HUES48 (cell line): Measurements from ENCODE around the gene EXOSC10.
A peak's percentile ranks its signal among the peaks of the same experiment; 100 is the strongest.

Source experiments
- H3K27ac ChIP-seq: one replicate; pipeline ENCODE4 v1.7.0; 2013; ENCODE audit warnings: low read depth, low read length, inconsistent platforms
- H3K27me3 ChIP-seq: 2 replicates; pipeline ENCODE4 v1.6.1; 2013; ENCODE audit warnings: mild to moderate bottlenecking, low read length; ENCODE audit not compliant: control insufficient read depth, insufficient read depth
- H3K36me3 ChIP-seq: 2 replicates; pipeline ENCODE4 v1.6.1; 2013; ENCODE audit warnings: low read length; ENCODE audit not compliant: control insufficient read depth, insufficient read depth
- H3K4me1 ChIP-seq: 2 replicates; pipeline ENCODE4 v1.6.1; 2013; ENCODE audit warnings: mild to moderate bottlenecking, low read length; ENCODE audit not compliant: control insufficient read depth, insufficient read depth
- H3K4me3 ChIP-seq: 2 replicates; pipeline ENCODE4 v1.5.1; 2013; ENCODE audit warnings: mild to moderate bottlenecking, low read depth, low read length
- H3K9ac ChIP-seq: 2 replicates; pipeline ENCODE4 v1.6.1; 2013; ENCODE audit warnings: mild to moderate bottlenecking, low read depth, low read length, moderate library complexity
- H3K9me3 ChIP-seq: 2 replicates; pipeline ENCODE4 v1.6.1; 2013; ENCODE audit warnings: low read length; ENCODE audit not compliant: control insufficient read depth, insufficient read depth

EXOSC10 gene

GRCh38 chr1:11099310-11100148, at the start of gene EXOSC10:
EXOSC10 (minus strand) TSS chr1:11099869; CDS start chr1:11099831, 38 bp downstream.
- H3K27ac ChIP-seq: peak within 1 kb of the TSS; percentile 94
- no peaks in the 10 kb centered on the region for H3K9me3 ChIP-seq
- no peaks in the 10 kb centered on the region for H3K27me3 ChIP-seq
- H3K4me3 ChIP-seq: peak within 1 kb of the TSS; percentile 100
- peaks cover 5% of the 10 kb centered on the region for H3K4me1 ChIP-seq
- peak within 1 kb of the TSS; percentile 98 for H3K9ac ChIP-seq
- H3K36me3 ChIP-seq: peaks cover 36% of the 10 kb centered on the region

GRCh38 chr1:11147197-11147770, 47.6 kb upstream of the EXOSC10 start:
- Histone ChIP-seq H3K27ac (peak overlapping the region; percentile 48), H3K4me3 (no peak overlapping the region), H3K9ac (no peak overlapping the region), H3K4me1 (peaks cover 13% of the 10 kb centered on the region; the same call in 1 of the 2 replicates), H3K27me3 (no peaks in the 10 kb centered on the region), H3K9me3 (no peaks in the 10 kb centered on the region), H3K36me3 (peaks cover 88% of the 10 kb centered on the region)

- no peaks in the 10 kb centered on the region for H3K9me3 ChIP-seq
- no peak overlapping the region for H3K27ac ChIP-seq
- no peaks in the 10 kb centered on the region for H3K27me3 ChIP-seq
- H3K4me1 ChIP-seq: peaks cover 13% of the 10 kb centered on the region; the same call in 1 of the 2 replicates
- H3K4me3 ChIP-seq: no peak overlapping the region
- H3K9ac ChIP-seq: no peak overlapping the region
- H3K36me3 ChIP-seq: peaks cover 78% of the 10 kb centered on the region
Measured at GRCh38 chr1:11145741-11146140, 46.1 kb upstream of the EXOSC10 start.

- Histone ChIP-seq H3K27ac (no peak overlapping the region), H3K36me3 (peaks cover 77% of the 10 kb centered on the region), H3K4me1 (peaks cover 13% of the 10 kb centered on the region; the same call in 1 of the 2 replicates), H3K9me3 (no peaks in the 10 kb centered on the region), H3K9ac (no peak overlapping the region), H3K27me3 (no peaks in the 10 kb centered on the region), H3K4me3 (no peak overlapping the region)
Measured at GRCh38 chr1:11144570-11145256, 45.0 kb upstream of the EXOSC10 start.

GRCh38 chr1:11143907-11144306, 44.2 kb upstream of the EXOSC10 start:
- Histone ChIP-seq H3K27ac (no peak overlapping the region), H3K4me3 (no peak overlapping the region), H3K27me3 (no peaks in the 10 kb centered on the region), H3K9me3 (no peaks in the 10 kb centered on the region), H3K36me3 (peaks cover 77% of the 10 kb centered on the region), H3K9ac (no peak overlapping the region), H3K4me1 (peaks cover 13% of the 10 kb centered on the region; the same call in 1 of the 2 replicates)

- Histone ChIP-seq H3K27ac (no peak overlapping the region), H3K36me3 (peaks cover 79% of the 10 kb centered on the region), H3K9ac (no peak overlapping the region), H3K9me3 (no peaks in the 10 kb centered on the region), H3K27me3 (no peaks in the 10 kb centered on the region), H3K4me3 (no peak overlapping the region), H3K4me1 (peaks cover 13% of the 10 kb centered on the region; the same call in 1 of the 2 replicates)
Measured at GRCh38 chr1:11143401-11143800, 43.7 kb upstream of the EXOSC10 start.

- Histone ChIP-seq H3K27ac (no peak overlapping the region), H3K9ac (no peak overlapping the region), H3K36me3 (peaks cover 80% of the 10 kb centered on the region), H3K27me3 (no peaks in the 10 kb centered on the region), H3K4me1 (peaks cover 9% of the 10 kb centered on the region; the same call in 1 of the 2 replicates), H3K4me3 (no peak overlapping the region), H3K9me3 (no peaks in the 10 kb centered on the region)
Measured at GRCh38 chr1:11142618-11143391, 43.1 kb upstream of the EXOSC10 start.

GRCh38 chr1:11138952-11139351, 39.3 kb upstream of the EXOSC10 start:
- Histone ChIP-seq H3K9me3 (no peaks in the 10 kb centered on the region), H3K4me3 (no peak overlapping the region), H3K36me3 (peaks cover 70% of the 10 kb centered on the region), H3K4me1 (no peaks in the 10 kb centered on the region), H3K27me3 (no peaks in the 10 kb centered on the region), H3K9ac (no peak overlapping the region), H3K27ac (no peak overlapping the region)

- no peaks in the 10 kb centered on the region for H3K27me3 ChIP-seq
- no peaks in the 10 kb centered on the region for H3K4me1 ChIP-seq
- H3K27ac ChIP-seq: no peak overlapping the region
- H3K36me3 ChIP-seq: peaks cover 70% of the 10 kb centered on the region
- H3K4me3 ChIP-seq: no peak overlapping the region
- no peaks in the 10 kb centered on the region for H3K9me3 ChIP-seq
- no peak overlapping the region for H3K9ac ChIP-seq
Measured at GRCh38 chr1:11138029-11138428, 38.4 kb upstream of the EXOSC10 start.

GRCh38 chr1:11134898-11135266, 35.2 kb upstream of the EXOSC10 start:
- no peak overlapping the region for H3K27ac ChIP-seq
- no peak overlapping the region for H3K4me3 ChIP-seq
- no peaks in the 10 kb centered on the region for H3K4me1 ChIP-seq
- H3K36me3 ChIP-seq: peaks cover 87% of the 10 kb centered on the region
- no peaks in the 10 kb centered on the region for H3K9me3 ChIP-seq
- no peak overlapping the region for H3K9ac ChIP-seq
- H3K27me3 ChIP-seq: no peaks in the 10 kb centered on the region
